Subcutaneous adipose tissue (tissue), 4 donors: ENCODE measurements around the gene ANXA4. TPM values are rescaled to one million over a fixed set of nuclear protein-coding genes. Genes with fewer than 3 reads are reported as not detected.

ENCODE experiments used
- CTCF ChIP-seq: fragments of 450-650 bp; IDR thresholded peaks from one replicate; pipeline ENCODE4 v1.5.1; 2016; ENCODE audit warnings: low read depth, mild to moderate bottlenecking, control low read depth, antibody characterized with exemption, moderate library complexity
- total RNA-seq, 4 donors: library from RNA; depleted of rRNA; stranded (reverse); fragments of >200 nt; gene quantifications; one replicate each; pipeline ENCODE4 v1.1.0, GENCODE V29; 2016

Gene ANXA4
- total RNA-seq, 4 donors from 2014 or later: 47.5 to 102 (median 71.0) TPM

GRCh38 chr2:69743847-69744264 lies 1.9 kb downstream of the ANXA4 start:
- TF ChIP-seq CTCF: no peak

GRCh38 chr2:69744456-69744855 lies 2.5 kb downstream of the ANXA4 start:
- no peak for TF ChIP-seq CTCF

- no peak for TF ChIP-seq CTCF
These were observed 3.1 kb downstream of the ANXA4 start for GRCh38 chr2:69745035-69745434.

GRCh38 chr2:69750246-69750645 lies 8.3 kb downstream of the ANXA4 start:
- no peak for TF ChIP-seq CTCF

GRCh38 chr2:69753659-69754363 lies 11.9 kb downstream of the ANXA4 start:
- TF ChIP-seq CTCF: no peak

GRCh38 chr2:69754633-69755032 lies 12.7 kb downstream of the ANXA4 start:
- no peak for TF ChIP-seq CTCF

- no peak for TF ChIP-seq CTCF
These were observed 14.0 kb downstream of the ANXA4 start for GRCh38 chr2:69755862-69756467.
